HG03521 (cell line): Measurements from ENCODE around the gene NUP133.
"Not testable (repeated sequence)": the region's sequence is repeated elsewhere in the genome, so short reads cannot be mapped to it uniquely, and the experiment has no call there.

Experiments
- ATAC-seq: cut with Tn5 transposase; IDR thresholded peaks from one replicate; pipeline ENCODE4 v1.9.1; 2021; ENCODE audit warnings: mild to moderate bottlenecking, moderate library complexity; ENCODE audit not compliant: unreplicated experiment

Gene NUP133

DNA sequence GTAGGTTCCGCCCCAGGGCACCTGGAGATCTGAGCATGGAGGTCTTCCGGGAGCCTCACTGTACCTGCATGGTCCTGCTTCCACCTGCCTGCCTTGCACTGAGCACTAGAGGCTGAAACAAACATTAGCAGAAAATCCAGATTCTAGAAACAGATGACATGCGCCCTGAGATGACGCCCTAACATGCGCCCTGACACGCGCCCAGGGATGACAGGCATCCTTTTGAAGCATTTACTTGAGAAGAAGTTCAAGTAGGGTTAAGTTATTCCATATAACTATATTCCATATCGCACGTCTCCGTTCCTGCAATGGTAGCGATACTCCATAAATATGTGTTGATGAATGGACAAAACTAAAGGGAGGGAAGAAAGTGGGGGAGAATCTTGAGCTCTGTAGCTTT is 87.9 kb downstream of the NUP133 start:
- no peak for ATAC-seq

DNA sequence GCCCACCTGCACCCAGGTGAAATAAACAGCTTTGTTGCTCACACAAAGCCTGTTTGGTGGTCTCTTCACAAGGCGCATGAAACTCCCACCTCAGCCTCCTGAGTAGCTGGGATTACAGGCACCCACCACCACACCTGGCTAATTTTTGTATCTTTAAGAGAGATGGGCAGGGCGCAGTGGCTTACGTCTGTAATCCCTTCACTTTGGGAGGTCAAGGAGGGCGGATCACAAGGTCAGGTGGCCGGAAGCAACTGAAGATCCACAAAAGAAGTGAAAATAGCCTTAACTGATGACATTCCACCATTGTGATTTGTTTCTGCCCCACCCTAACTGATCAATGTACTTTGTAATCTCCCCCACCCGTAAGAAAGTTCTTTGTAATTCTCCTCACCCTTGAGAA is 89.6 kb downstream of the NUP133 start:
- ATAC-seq = not testable (repeated sequence)

DNA sequence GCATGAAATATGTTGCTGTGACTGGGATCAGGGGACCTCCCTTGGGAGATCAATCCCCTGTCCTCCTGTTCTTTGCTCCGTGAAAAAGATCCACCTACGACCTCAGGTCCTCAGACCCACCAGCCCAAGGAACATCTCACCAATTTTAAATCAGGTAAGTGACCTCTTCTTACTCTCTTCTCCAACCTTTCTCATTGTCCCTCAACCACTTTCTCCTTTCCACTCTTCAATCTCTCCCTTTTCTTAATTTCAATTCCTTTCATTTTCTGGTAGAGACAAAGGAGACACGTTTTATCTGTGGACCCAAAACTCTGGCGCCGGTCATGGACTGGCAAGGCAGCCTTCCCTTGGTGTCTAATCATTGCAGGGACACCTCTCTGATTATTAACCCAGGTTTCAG is 95.3 kb downstream of the NUP133 start:
- not testable (repeated sequence) for ATAC-seq

DNA sequence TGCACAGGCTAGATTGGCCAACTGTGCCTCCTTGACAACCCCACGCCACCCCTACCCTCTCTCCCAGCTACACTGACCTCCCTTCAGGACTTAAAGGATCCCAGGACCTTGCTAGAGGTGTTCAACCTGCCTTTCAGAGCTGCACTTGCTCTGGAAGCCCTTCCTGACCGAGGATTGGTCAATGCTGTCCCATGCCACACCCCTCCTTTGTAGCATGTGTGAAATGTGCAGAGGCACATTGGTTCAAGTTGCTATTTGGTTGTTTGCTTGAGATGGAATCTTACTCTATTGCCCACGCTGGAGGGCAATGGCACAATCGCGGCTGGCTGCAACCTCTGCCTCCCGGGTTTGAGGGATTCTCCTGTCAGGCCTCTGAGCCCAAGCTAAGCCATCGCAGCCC is 96.1 kb downstream of the NUP133 start:
- no peak for ATAC-seq

DNA sequence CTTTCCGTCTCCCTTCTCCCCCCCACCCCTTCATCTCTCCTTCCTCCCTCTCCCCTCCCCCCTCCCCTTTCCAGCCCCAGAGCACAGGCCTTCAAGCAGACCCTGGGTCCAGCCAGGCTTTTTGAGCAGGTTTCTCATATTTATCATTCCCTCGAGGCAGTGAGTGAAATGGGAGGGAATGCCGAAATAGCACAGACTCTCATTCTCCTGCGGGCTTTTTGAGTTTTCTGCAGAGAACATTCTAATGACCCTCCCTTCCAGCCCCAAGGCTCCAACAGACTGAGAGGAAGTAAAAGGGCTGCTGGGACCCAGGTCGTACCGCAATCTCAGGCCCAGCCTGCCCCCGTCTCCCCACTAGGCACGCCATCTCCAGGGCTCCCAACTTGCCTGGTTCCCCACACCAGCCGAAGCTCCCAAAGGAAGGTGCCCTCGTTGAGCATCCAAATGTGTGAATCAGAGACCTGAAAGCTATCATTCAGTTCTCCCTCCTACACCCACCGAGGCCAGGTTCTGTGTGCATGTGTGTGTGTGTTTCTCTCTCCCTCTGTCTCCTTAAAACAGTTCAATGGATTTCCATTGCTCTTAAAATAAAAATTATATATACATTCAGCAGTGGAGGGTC is 96.6 kb downstream of the NUP133 start:
- ATAC-seq = no peak

DNA sequence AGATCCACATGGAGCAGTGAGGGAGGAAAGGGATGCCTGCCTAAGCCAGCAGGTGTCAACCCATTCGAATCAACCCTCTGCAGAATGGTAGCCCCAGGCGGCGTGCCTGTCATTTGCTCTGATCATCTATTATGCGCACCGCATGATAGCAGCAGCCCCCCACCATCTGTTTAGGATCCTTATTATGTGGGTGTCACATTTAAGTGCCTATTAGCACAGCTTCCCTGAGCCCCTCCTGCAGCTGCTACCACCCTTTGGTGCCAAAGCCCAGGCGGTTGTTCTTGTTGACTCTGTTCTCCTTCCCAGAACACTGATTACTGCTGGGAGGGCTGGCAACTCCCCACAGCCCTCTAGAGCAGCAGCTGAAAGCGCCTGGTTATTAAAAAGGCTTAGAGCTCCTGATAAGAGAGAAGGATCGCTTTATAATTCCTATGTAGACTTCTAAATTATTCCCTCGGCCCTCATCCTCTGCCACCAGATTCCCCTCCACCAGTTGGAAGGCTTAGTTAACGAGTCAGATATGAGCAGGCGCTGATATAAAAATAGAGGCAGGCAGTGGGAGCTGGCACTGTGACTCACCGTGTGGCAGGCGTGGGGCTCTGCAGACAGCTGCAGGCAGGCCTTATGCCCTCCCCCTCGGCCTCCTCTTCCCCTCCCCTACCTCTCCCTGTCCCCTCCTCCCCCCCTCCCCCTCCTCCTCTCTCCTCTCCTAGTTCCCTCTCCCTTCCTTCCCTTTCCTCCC is 97.3 kb downstream of the NUP133 start:
- no peak for ATAC-seq

DNA sequence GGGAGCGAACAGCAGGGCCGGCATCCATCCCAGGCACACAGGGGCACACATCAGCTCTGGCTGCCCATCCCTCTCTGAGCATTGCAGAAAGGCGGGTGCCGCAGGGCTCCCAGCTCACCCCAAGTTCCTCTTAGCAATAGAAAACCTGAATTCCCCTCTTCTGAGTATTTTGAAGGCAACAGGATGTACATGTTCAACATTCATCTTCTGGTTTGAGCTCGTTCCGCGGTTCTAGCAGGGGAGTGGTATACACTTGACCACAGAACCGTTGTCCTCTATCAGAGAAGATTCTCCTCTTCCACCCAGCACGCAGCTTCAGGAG is 97.8 kb downstream of the NUP133 start:
- ATAC-seq = no peak

DNA sequence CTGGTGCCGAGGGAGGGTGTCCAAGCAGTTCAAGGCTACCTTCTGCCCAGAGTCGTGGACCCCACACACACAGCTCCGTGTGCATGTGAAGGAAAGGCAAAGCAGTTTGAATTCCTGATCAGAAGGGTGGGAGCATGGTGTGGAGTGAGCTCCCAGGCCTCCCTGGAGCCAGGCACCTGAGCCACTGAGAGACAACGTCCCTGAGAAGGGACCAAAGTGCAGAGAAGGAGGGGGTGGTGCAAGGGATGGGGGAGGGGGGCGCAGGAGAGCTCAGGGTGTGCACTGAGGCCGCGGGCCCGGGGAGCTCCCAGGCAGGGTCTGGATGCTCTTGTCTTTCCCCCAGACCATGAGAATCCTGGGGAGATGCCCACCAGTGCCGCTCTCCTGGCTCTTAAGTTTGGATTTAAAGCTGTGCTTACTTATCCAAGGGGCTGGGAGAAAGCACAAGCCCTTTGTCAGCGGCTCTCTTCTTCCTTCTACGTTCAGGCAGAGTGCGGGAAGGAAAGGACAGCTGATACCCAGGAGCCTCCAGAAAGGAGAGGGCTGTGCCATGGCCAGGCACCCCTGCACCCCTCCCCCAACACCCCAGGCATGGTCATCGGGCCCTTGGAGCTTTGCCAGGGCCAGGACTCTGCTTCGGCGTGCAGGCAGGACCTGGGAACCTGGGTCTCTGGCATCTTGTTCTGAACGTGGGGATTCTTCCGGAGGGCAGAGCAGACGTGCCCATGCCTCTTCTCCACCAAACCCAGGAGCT is 98.3 kb downstream of the NUP133 start:
- no peak for ATAC-seq

DNA sequence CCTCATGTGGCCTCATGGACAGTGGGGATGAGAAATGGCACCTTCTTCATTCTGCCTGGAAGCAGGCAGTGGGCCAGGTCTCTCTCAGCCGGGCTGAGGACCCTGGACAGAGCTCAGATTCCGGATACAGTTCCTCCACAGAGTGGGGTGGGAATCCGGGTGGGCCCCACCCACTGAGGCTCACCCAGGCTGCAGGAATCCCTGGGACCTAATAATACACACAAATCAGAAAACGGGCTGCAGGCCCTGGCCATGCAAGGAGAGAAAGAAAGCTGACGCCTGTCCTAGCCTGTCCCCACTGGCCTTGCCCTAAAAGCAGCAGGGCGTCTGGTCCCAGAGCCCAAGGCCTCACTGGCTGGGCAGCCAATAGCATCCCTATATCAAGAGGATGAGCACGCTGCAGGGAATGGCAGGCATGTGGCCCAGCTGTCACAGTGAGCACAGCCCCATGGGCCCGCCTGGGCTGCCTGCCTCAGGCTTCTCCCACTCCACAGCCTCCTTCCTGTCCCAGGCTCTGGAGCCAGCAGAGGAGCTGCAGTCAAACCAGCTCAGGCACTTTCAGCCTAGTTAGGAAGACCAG is 99.6 kb downstream of the NUP133 start:
- no peak for ATAC-seq

DNA sequence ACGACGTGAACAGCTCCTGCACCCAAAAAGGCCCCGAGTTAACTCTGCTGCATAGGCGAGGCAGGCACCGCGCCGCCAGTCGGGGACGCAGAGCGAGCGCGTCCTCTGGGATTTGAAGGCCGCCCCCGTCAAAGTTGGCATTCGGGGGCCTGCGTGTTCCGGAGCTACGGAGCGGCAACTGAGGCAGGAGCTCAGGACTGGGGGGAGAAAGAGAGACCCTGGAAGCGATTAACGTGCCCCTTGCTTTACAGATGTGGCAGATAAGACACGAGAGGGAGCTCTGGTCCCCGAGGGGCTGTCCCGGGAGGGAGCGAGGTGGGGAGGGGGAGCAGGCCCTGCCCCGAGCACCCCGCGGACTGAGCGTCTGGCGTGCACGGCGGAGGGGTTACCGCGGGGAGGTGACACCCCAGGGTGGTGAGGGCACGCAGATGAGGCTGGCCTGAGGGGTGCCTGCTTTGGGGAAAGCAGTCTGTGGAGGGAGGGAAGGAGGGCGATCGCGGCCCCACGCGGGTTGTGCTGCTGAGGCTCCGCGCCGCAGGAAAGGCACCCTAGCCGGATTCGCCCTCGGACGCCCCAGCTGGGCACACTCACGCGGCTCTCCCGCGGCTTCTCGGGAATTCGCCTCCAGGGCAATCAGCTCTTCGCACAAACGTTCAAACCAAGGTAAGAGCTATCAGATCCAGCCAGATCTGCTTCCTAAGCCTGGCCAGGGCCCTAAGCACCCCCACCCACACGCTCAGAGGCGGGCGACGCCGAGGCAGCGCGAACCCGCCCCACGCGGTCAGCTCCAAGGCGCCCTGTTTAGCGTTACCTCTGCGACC is 100.7 kb downstream of the NUP133 start:
- ATAC-seq = no peak

DNA sequence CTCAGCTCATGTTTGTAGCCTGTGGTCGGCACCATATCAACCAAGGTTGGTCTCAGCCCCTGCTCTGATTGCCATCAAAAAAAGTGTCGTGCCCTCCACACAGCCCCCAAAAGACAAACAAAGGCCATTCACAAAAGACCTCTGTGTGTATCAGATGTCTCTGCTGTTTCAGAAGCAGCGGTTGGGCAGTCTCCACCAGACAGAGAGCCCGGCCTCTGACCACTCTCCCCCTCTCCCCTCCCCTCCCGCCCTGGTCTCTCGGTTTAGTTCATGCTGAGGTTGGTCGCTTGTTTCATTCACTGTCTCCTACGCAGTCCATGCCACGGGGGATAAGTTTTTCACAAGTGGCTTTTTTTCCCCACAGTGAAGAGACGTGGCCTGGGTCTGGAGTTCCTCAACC is 101.3 kb downstream of the NUP133 start:
- ATAC-seq = no peak

DNA sequence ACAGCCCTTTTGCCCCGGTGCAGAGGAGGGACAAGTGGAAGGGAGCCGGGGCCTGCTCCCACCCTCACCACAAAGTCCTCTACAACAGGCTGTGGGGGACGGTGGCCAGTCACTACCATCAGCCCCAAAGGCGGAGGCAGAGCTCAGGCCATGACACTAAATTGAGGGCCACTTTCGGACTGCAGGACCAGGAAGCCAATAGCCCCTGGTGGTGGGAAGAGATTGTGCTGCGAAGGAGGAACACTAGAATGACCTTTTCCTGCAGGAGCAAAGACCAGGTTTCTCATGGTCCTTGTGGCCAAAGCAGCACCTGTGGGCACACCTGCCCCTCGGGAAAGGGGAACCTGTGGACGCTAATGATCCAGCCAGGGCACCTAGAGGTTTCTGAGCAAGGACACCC is 104.6 kb downstream of the NUP133 start:
- no peak for ATAC-seq

DNA sequence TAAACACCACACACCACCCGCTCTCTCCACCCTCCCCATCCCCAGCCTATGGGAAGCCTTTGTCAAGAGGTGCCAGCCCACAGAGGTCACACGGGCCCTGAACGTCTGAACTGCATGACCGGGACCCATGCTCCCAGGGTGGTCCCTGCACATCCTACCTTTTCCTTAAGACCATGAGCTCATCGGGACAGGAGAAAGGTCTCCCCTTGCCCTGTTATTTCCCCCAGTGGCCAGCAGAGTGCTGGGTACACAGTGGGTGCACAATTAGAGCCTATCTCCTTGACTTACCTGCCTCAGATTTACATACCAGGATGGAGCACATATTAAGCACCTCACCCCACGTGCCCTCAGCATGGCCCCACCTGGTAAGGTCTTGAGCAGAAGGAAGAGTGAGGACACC is 105.1 kb downstream of the NUP133 start:
- ATAC-seq = no peak

DNA sequence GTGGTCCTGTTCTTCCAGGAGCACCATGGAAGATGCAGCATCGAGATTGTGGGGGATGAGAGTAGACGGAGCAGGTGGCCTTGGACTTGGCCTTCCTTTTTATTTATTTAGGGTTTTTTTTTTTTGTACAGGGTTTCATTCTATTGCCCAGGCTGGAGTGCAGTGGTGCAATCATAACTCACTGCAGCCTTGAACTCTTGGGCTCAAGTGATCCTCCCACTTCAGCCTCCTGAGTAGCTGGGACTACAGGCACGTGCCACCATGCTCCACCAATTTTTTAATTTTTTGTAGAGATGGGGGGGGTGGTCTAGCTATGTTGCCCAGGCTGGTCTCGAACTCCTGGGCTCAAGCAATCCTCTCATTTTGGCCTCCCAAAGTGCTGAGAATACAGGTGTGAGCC is 105.8 kb downstream of the NUP133 start:
- not testable (repeated sequence) for ATAC-seq

DNA sequence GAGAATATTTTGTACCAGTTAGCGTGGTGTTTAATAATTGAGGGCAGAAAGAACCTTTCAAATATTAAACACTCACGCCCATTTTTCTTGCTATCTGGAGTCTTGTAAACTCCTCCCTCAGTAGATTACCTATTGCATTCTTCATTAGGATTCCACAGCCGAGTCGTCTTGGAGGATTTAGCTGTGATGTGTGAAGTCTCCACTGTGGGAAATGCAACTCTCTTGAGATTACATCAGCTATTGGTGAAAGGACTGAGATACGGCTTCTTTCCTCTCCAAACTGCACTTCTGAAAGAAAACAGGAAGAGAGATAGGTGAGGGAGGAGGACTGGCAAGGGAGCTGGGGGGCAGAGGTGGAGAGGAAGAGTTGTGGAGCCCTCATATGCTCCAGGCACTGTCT is 110.4 kb downstream of the NUP133 start:
- no peak for ATAC-seq

DNA sequence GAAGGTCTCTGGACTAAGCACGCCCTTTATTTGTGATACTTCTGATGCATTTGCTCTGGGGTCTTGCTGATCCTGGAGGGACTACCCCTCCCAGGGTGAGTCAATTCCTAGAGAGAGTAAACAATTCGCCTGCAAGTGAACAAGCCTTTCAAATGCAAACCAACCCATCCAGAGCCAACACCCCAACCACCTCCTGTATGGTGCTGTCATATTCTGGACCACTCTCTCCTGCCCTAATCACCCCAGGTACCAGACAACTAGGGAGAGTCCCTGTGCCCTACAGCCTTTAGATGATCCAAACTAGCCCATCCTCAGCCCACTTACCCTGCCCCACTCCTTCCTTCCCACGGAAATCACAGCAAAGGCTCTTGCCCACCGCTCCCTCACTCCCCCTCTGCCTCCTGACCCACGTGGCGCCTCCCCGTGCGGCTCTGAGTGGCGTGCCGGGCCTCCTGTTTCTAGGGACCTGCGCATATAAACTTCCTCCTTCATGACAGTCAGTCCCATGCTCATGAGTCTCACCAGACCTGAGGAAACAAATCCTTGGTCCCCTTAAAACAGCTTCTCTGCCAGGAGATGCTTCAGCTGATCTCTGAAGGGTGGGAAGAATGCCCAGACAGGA is 111.4 kb downstream of the NUP133 start:
- ATAC-seq = no peak

DNA sequence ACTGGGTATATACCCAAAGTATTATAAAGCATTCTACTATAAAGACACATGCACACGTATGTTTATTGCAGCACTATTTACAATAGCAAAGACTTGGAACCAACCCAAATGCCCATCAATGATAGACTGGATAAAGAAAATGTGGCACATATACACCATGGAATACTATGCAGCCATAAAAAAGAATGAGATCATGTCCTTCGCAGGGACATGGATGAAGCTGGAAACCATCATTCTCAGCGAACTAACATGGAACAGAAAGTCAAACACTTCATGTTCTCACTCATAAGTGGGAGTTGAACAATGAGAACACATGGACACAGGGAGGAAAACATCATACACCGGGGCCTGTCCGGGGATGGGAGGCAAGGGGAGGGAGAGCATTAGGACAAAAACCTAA is 113.6 kb downstream of the NUP133 start:
- ATAC-seq = not testable (repeated sequence)

DNA sequence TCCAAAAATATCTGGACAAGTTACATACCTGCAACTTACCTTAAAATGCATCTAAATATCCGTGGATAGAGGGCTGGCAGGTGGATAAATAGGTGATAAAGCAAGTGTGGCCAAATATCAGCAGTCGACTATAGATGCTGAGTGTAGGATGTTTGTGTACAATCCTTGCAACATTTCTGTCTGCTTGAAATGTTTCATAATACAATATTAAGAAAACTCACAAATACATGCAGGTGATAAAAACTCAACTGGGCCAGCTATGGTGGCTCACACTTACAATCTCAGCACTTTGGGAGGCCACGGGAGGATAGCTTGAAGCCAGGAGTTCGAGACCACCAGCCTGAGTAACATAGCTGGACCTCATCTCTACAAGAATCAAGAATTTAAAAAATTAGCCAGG is 115.2 kb downstream of the NUP133 start:
- no peak for ATAC-seq
